Loucy (cell line): ENCODE data around the gene NPTX1.

ENCODE experiments used
- H2AFZ ChIP-seq: fragments of 200-600 bp; sonication (generic); 2 replicates; pipeline ENCODE4 v1.6.0; 2016; ENCODE audit warnings: antibody characterized with exemption, mild to moderate bottlenecking, low read length, moderate library complexity
- H3F3A ChIP-seq: fragments of 200-600 bp; 2 replicates; pipeline ENCODE4 v1.6.0; 2016; ENCODE audit warnings: antibody characterized with exemption, low read depth, mild to moderate bottlenecking
- H3K27me3 ChIP-seq: fragments of 200-600 bp; sonication (generic); 2 replicates; pipeline ENCODE4 v1.6.1; 2014; ENCODE audit warnings: low read length, mild to moderate bottlenecking; ENCODE audit not compliant: insufficient read depth, poor library complexity, severe bottlenecking
- H3K36me3 ChIP-seq: fragments of 200-600 bp; sonication (generic); 2 replicates; pipeline ENCODE4 v1.6.1; 2016; ENCODE audit warnings: low read length; ENCODE audit not compliant: insufficient read depth
- H3K4me1 ChIP-seq: fragments of 200-600 bp; sonication (generic); 2 replicates; pipeline ENCODE4 v1.5.1; 2014; ENCODE audit warnings: low read length, mild to moderate bottlenecking; ENCODE audit not compliant: insufficient read depth, poor library complexity, severe bottlenecking
- H3K4me2 ChIP-seq: fragments of 200-600 bp; sonication (generic); 2 replicates; pipeline ENCODE4 v1.6.0; 2014; ENCODE audit warnings: antibody characterized with exemption, low read length, low read depth, mild to moderate bottlenecking; ENCODE audit not compliant: poor library complexity, severe bottlenecking
- H3K4me3 ChIP-seq: fragments of 200-600 bp; sonication (generic); 2 replicates; pipeline ENCODE4 v1.5.1; 2014; ENCODE audit warnings: low read length, mild to moderate bottlenecking, mixed read lengths; ENCODE audit not compliant: poor library complexity, severe bottlenecking
- H3K79me2 ChIP-seq: fragments of 200-600 bp; sonication (generic); 2 replicates; pipeline ENCODE4 v1.6.1; 2014; ENCODE audit warnings: low read length; ENCODE audit not compliant: insufficient read depth
- H3K9ac ChIP-seq: fragments of 200-600 bp; sonication (generic); 2 replicates; pipeline ENCODE4 v1.6.0; 2014; ENCODE audit warnings: mild to moderate bottlenecking, low read depth, low read length, moderate library complexity; ENCODE audit not compliant: poor library complexity, severe bottlenecking
- H3K9me2 ChIP-seq: fragments of 200-600 bp; sonication (generic); replicated peaks from 2 replicates; pipeline ENCODE4 v1.6.1; 2016; ENCODE audit warnings: low read depth, low read length, mixed read lengths
- H3K9me3 ChIP-seq: fragments of 200-600 bp; sonication (generic); 2 replicates; pipeline ENCODE4 v1.6.1; 2014; ENCODE audit warnings: mild to moderate bottlenecking, antibody characterized with exemption, low read length, low read depth; ENCODE audit not compliant: insufficient read depth
- H4K20me1 ChIP-seq: fragments of 200-600 bp; sonication (generic); 2 replicates; pipeline ENCODE4 v1.6.0; 2014; ENCODE audit warnings: antibody characterized with exemption, low read length, mild to moderate bottlenecking; ENCODE audit not compliant: insufficient read depth, poor library complexity, severe bottlenecking
- EZH2phosphoT487 ChIP-seq: fragments of 200-600 bp; IDR thresholded peaks from 2 replicates; pipeline ENCODE4 v1.6.1; 2018; ENCODE audit warnings: antibody characterized with exemption, mild to moderate bottlenecking, moderate library complexity, borderline replicate concordance
- TF ChIP-seq, protein P1 (sequence below): fragments of 200-600 bp; sonication (generic); conservative IDR thresholded peaks from 2 replicates; pipeline ENCODE4 v1.5.1; 2014; ENCODE audit warnings: mild to moderate bottlenecking, antibody characterized with exemption, low read length

The NPTX1 gene

DNA sequence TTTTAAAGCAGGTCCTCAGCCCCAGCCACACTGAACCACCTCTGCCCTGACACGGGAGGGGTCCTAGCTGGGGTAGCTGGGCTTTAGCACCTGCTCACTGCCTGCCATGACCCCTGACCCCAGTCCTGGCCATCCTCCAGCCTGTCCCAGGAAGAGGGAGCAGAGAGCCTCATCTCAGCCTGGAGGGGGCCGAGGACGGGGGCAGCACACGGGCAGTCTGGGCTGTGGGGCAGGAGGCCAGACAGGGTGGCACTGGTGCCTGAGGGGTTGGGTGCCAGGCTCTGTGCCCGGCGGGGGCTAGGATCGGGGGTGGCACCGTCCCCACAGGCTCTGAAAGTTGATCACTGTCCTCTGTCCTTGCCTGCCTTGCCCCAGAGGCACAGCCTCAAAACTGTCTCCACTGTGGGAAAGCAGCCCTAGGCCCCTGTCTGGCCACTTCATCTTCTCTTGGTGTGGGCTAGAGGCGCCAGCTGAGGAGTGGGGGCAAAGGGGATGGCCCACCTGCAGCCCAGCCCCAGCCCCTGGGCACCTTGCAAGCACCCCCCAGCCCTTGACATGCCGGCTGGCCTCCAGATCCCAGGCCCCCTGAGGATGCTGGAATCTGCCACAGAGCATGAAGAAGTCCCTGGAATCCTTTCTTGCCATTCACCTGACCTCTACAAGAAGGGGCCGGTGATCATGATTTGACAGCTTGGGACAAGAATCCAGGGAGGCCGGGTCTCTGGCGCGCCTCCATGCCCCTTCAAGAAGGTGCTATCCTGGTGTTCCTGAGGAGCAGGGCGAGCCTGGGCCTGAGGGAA lies 45.8 kb downstream of the NPTX1 start:
- H3F3A ChIP-seq = no peaks in the 10 kb centered on the region
- no peak overlapping the region for H3K4me3 ChIP-seq
- no peak overlapping the region for H2AFZ ChIP-seq
- H3K4me2 ChIP-seq = no peak overlapping the region
- TF ChIP-seq EZH2phosphoT487 = no peak
- TF ChIP-seq, protein P1, sequence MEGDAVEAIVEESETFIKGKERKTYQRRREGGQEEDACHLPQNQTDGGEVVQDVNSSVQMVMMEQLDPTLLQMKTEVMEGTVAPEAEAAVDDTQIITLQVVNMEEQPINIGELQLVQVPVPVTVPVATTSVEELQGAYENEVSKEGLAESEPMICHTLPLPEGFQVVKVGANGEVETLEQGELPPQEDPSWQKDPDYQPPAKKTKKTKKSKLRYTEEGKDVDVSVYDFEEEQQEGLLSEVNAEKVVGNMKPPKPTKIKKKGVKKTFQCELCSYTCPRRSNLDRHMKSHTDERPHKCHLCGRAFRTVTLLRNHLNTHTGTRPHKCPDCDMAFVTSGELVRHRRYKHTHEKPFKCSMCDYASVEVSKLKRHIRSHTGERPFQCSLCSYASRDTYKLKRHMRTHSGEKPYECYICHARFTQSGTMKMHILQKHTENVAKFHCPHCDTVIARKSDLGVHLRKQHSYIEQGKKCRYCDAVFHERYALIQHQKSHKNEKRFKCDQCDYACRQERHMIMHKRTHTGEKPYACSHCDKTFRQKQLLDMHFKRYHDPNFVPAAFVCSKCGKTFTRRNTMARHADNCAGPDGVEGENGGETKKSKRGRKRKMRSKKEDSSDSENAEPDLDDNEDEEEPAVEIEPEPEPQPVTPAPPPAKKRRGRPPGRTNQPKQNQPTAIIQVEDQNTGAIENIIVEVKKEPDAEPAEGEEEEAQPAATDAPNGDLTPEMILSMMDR = no peak
- H3K79me2 ChIP-seq = no peaks in the 10 kb centered on the region
- no peak overlapping the region for H3K9ac ChIP-seq
- no peaks in the 10 kb centered on the region for H4K20me1 ChIP-seq
- H3K9me2 ChIP-seq = no peaks in the 10 kb centered on the region
- H3K36me3 ChIP-seq = no peaks in the 10 kb centered on the region
- H3K9me3 ChIP-seq = no peaks in the 10 kb centered on the region
- H3K27me3 ChIP-seq = no peaks in the 10 kb centered on the region
- H3K4me1 ChIP-seq = peaks cover 8% of the 10 kb centered on the region

DNA sequence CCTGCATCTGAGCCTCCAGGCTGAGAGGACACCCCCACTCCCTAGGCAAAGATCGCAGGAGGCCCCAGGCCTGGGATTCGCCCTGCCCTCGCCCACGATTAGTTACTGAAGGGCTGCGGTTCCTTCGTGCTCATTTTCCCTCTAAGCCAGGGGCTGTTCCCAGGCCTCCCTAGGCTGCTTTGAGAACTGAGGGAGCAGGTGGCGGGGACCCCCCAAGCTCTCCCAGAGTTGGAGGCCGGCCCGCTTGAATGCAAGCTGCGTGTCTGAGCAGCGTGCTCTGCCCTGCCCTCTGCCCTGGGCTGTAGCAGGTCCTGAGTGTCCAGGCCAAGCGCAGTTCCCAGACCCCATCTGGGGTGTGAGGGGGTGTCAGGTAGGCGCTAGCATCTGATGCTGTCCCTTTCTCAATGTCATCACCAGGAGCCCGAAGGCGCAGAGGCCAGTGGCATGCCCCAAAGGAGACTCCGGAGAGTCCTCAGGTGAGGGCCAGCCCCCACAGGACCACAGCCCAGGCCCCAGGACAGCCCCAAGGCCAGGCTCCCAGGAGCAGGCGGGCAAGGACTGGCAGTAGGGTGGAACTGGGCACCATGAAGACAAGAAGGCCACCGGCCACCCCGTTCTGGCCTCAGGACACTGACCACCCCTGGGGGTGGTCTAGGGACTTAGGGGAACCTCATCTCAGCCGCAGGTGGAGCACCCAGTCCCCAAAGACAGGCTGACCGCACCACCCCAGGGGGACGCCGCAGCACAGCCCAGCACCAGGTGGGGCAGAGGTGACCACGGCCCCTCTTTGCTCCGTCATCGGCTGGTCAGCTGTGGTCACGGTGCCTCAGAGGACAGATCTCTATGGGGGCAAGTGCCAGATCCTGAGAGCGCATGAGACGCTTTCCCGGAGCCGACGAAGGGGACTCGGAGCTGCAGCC lies 46.8 kb downstream of the NPTX1 start:
- no peak for TF ChIP-seq EZH2phosphoT487
- TF ChIP-seq, protein P1 = no peak
- no peaks in the 10 kb centered on the region for H3F3A ChIP-seq
- peaks cover 13% of the 10 kb centered on the region for H3K4me1 ChIP-seq

DNA sequence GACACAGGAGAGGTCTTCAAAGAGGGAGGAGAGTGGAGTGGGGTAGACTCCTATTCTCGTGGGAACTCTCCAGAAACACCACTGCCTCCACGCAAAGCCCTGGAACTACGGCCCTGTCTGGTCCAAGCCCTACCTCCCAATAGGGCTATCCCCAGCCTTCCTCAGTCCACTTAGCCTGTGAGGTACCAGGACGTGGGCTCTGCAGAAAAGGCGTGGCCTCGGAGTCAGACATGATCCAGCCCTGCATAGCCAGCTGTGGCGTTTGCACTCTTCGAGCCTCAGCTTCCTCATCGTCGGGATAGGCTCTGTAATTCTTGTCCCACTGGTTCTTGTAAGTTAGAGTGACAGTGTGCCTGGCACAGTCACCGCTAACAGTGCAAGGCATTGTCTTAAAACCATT lies 47.6 kb downstream of the NPTX1 start:
- Histone ChIP-seq H3K9me3 (no peaks in the 10 kb centered on the region), H3K27me3 (no peaks in the 10 kb centered on the region), H3K36me3 (no peaks in the 10 kb centered on the region), H3K4me1 (peaks cover 21% of the 10 kb centered on the region), H3K9ac (no peak overlapping the region), H3K4me3 (no peak overlapping the region), H4K20me1 (no peaks in the 10 kb centered on the region), H3K9me2 (no peaks in the 10 kb centered on the region), H2AFZ (no peak overlapping the region), H3K4me2 (no peak overlapping the region), H3K79me2 (no peaks in the 10 kb centered on the region), H3F3A (no peaks in the 10 kb centered on the region)
- TF ChIP-seq EZH2phosphoT487 = no peak
- TF ChIP-seq, protein P1 = no peak

More for the DNA sequence above, 46.8 kb downstream of the NPTX1 start:
- Histone ChIP-seq H3K4me2 (no peak overlapping the region), H2AFZ (no peak overlapping the region), H3K9me2 (no peaks in the 10 kb centered on the region), H4K20me1 (no peaks in the 10 kb centered on the region), H3K9ac (no peak overlapping the region), H3K27me3 (no peaks in the 10 kb centered on the region), H3K36me3 (no peaks in the 10 kb centered on the region), H3K79me2 (no peaks in the 10 kb centered on the region), H3K4me3 (no peak overlapping the region), H3K9me3 (no peaks in the 10 kb centered on the region)
